ENCODE data around the gene CCDC85C. TPM values are rescaled to one million over a fixed set of nuclear protein-coding genes. Genes with fewer than 3 reads are reported as not detected.

Gene CCDC85C
- total and polyA plus RNA-seq, 10 of the 15 experiments (the other 5 are each of a cell fraction or from before 2014, with no cell fraction given) = 0.03 to 3.6 (median 1.1) TPM

DNA sequence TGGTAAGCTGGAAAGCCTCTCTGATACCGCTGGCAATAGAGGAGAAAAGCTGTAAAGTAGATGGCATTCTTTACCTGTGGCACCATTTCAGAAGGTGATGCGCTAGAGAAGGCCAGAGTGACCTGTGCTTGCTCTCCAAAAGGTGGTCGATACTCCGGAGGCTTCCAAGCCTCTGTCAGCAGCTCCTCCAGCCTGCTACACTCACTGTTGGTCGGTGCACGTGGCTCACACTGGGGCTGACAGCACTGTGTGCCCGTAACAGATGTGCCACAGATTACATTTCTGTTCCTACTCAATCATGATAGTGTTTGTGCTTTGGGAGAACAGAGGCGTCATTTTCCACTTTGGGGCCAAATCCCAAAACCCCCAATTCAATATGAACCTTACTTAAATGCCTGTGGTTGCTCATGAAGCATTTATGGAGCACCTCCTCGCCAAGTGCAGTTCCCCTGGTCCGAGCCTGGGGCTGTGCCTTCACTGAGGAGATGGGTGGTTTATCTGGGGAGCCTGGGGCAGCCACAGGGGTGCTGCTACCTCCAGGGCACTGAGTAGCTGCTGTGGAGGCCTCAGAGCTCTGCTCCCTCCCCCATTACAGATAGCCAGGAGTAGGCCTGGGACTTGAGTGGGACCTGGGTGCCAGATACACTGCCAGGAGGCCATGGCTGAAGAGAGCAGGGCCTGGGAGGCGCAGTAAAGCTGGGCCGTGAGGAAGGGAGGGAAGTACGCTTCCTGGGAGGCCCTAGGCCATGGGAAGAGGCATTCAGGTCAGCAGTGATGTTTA is 96.0 kb downstream of the CCDC85C start:
- in situ Hi-C loops (cut with MboI) (no loop called here), intact Hi-C loops (cut with micrococcal nuclease; ENCODE audit: unreplicated experiment) (no loop called here)
- Histone ChIP-seq H3K9me3 (replicated peaks; ENCODE audit: control insufficient read depth, insufficient read depth, low read length) (no peaks in the 10 kb centered on the region), H2AFZ (ENCODE audit: control insufficient read depth, low read depth, low read length) (no peak overlapping the region), H3K4me1 (ENCODE audit: control insufficient read depth, insufficient read depth, low read length) (no peaks in the 10 kb centered on the region), H3K27ac (ENCODE audit: control insufficient read depth, insufficient read depth) (no peak overlapping the region), H4K20me1 (ENCODE audit: control insufficient read depth, insufficient read depth) (no peaks in the 10 kb centered on the region), H3K9ac (ENCODE audit: control insufficient read depth, insufficient read depth, low read length) (no peak overlapping the region), H3K27me3 (replicated peaks in 1 of 2; ENCODE audit: control insufficient read depth in 2 of 2, insufficient read depth in 2 of 2, low read length in 1 of 2) (no peaks in the 10 kb centered on the region), H3K4me2 (ENCODE audit: control insufficient read depth, insufficient read depth) (no peak overlapping the region), H3K36me3 (ENCODE audit: control insufficient read depth in 2 of 2, insufficient read depth in 2 of 2, low read length in 1 of 2) (peaks cover 35 to 54% of the 10 kb centered on the region in 2 experiments), H3K79me2 (ENCODE audit: control insufficient read depth, insufficient read depth, low read length) (no peaks in the 10 kb centered on the region), H3K4me3 (no peak overlapping the region)
- DNase-seq (ENCODE audit: low read depth, low spot score) (no peak), FAIRE-seq (no peak), ATAC-seq (no peak)
- BruUV-seq (replicated peaks) = no TSS peak
- SMC1A ChIA-PET (ENCODE audit: uncharacterized antibody, unreplicated experiment) = no interaction called here
- CTCF ChIA-PET = no interaction called here
- no peak for TF ChIP-seq YBX1 (IDR thresholded peaks at IDR 0.05)
- no peak for TF ChIP-seq BCL11A (IDR thresholded peaks at IDR 0.05; ENCODE audit: low read depth, low read length)
- WGBS (ENCODE audit: insufficient coverage, insufficient replicate concordance, low lambda C conversion rate, missing lambda C conversion rate) = 98% methylated on average over 13 of the region's 13 CpGs
- RAD21 ChIA-PET (ENCODE audit: unreplicated experiment) = no interaction called here
- POLR2A ChIA-PET = interaction anchor here (0.9 kb wide), 1 partner anchor 27 kb away, joined by 3 read pairs; the partner anchor contains the start of genes CCNK and SETD3

DNA sequence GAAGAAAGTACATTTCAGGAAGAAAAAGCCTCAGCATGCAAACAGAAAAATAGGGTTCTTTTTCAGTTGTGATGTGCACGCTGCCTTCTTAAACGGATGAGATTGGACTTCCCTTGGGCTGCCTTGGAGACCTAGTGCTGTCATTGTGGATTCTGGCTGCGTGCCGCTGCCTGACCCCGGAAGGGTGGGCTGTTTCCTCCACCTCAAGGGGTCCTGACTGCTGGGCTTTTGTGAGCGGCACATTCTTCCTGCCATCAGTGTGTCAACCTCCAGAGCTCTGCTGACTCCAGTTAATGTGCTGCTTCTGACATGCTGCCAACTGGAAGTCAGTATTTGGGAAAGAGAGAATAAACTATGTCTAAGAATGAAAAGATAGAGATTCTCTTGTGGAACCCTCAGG is 97.7 kb downstream of the CCDC85C start:
- H3K9ac ChIP-seq (ENCODE audit: control insufficient read depth, insufficient read depth, low read length) = no peak overlapping the region
- H4K20me1 ChIP-seq (ENCODE audit: control insufficient read depth, insufficient read depth) = no peaks in the 10 kb centered on the region
- in situ Hi-C loops (cut with MboI) = no loop called here
- no peaks in the 10 kb centered on the region for H3K9me3 ChIP-seq (replicated peaks; ENCODE audit: control insufficient read depth, insufficient read depth, low read length)
- ATAC-seq = no peak
- no peaks in the 10 kb centered on the region for H3K79me2 ChIP-seq (ENCODE audit: control insufficient read depth, insufficient read depth, low read length)
- CTCF ChIA-PET = no interaction called here
- no peaks in the 10 kb centered on the region for H3K4me1 ChIP-seq (ENCODE audit: control insufficient read depth, insufficient read depth, low read length)
- intact Hi-C loops (cut with micrococcal nuclease; ENCODE audit: unreplicated experiment) = no loop called here
- BruUV-seq (replicated peaks) = TSS peak; percentile 37
- no peak overlapping the region for H3K4me3 ChIP-seq
- RAD21 ChIA-PET (ENCODE audit: unreplicated experiment) = no interaction called here
- POLR2A ChIA-PET = no interaction called here
- H3K27ac ChIP-seq (ENCODE audit: control insufficient read depth, insufficient read depth) = no peak overlapping the region
- no peak for FAIRE-seq
- SMC1A ChIA-PET (ENCODE audit: uncharacterized antibody, unreplicated experiment) = no interaction called here
- DNase-seq (ENCODE audit: low read depth, low spot score) = no peak
- no peak overlapping the region for H3K4me2 ChIP-seq (ENCODE audit: control insufficient read depth, insufficient read depth)
- no peaks in the 10 kb centered on the region for H3K27me3 ChIP-seq (replicated peaks in 1 of 2; ENCODE audit: control insufficient read depth in 2 of 2, insufficient read depth in 2 of 2, low read length in 1 of 2)
- H3K36me3 ChIP-seq (ENCODE audit: control insufficient read depth in 2 of 2, insufficient read depth in 2 of 2, low read length in 1 of 2) = peaks cover 38 to 69% of the 10 kb centered on the region in 2 experiments
- TF ChIP-seq HDAC2 (IDR thresholded peaks at IDR 0.05) (no peak), PAX5 (IDR thresholded peaks at IDR 0.05; ENCODE audit: borderline replicate concordance, low read depth, low read length) (no peak), HCFC1 (IDR thresholded peaks at IDR 0.05; ENCODE audit: low read length) (no peak), KAT2A (conservative IDR thresholded peaks at IDR 0.05; ENCODE audit: control insufficient read depth, low read depth, low read length) (no peak), BHLHE40 (IDR thresholded peaks at IDR 0.05; ENCODE audit: borderline replicate concordance in 1 of 2, low read depth in 2 of 2, low read length in 1 of 2) (no peak), NR2F1 (conservative IDR thresholded peaks at IDR 0.05) (no peak), EP300 (IDR thresholded peaks at IDR 0.05; ENCODE audit: borderline replicate concordance in 1 of 2, control insufficient read depth in 1 of 2, low read depth in 2 of 2, low read length in 2 of 2) (no peak), SP1 (IDR thresholded peaks at IDR 0.05; ENCODE audit: low read depth, low read length) (no peak), TCF7 (IDR thresholded peaks at IDR 0.05; ENCODE audit: borderline replicate concordance) (no peak), MTA3 (IDR thresholded peaks at IDR 0.05; ENCODE audit: borderline replicate concordance, low read length) (no peak), POU2F2 (IDR thresholded peaks at IDR 0.05; ENCODE audit: borderline replicate concordance, low read depth, low read length) (no peak)
- TF ChIP-seq, protein P1, sequence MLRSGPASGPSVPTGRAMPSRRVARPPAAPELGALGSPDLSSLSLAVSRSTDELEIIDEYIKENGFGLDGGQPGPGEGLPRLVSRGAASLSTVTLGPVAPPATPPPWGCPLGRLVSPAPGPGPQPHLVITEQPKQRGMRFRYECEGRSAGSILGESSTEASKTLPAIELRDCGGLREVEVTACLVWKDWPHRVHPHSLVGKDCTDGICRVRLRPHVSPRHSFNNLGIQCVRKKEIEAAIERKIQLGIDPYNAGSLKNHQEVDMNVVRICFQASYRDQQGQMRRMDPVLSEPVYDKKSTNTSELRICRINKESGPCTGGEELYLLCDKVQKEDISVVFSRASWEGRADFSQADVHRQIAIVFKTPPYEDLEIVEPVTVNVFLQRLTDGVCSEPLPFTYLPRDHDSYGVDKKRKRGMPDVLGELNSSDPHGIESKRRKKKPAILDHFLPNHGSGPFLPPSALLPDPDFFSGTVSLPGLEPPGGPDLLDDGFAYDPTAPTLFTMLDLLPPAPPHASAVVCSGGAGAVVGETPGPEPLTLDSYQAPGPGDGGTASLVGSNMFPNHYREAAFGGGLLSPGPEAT (IDR thresholded peaks at IDR 0.05; ENCODE audit: low read depth) = no peak
- 100% methylated on average over 6 of the region's 6 CpGs for WGBS (ENCODE audit: insufficient coverage, insufficient replicate concordance, low lambda C conversion rate, missing lambda C conversion rate)
- no peak overlapping the region for H2AFZ ChIP-seq (ENCODE audit: control insufficient read depth, low read depth, low read length)

Measured in GM12878 (cell line).